WTC11 (cell line): ENCODE results near the gene DCLK1. TPM values are rescaled to one million over a fixed set of nuclear protein-coding genes. Genes with fewer than 3 reads are reported as not detected.

Experiments used
- ATAC-seq: fragments of 200-7000 bp; cut with Tn5 transposase; 2 replicates; pipeline ENCODE4 v1.10.0; 2021; ENCODE audit warnings: mild to moderate bottlenecking, moderate library complexity
- CTCF ChIA-PET: fragments of 300-600 bp; sonication (Branson Sonifier 250); formaldehyde crosslinking; loops from one replicate; lab custom pipeline; 2021; ENCODE audit warnings: antibody characterized with exemption; lab: Charles Lee
- POLR2A ChIA-PET: fragments of 350-600 bp; sonication (Branson Sonifier 250); formaldehyde crosslinking; loops from one replicate; lab custom pipeline; 2021; ENCODE audit warnings: antibody characterized with exemption; lab: Charles Lee
- DNase-seq: peaks from one replicate; pipeline ENCODE4 v3.0.0; 2021; ENCODE audit warnings: low spot score
- H3K27ac Mint-ChIP-seq: 2 replicates; pipeline ENCODE4 v1.8.0; 2021; ENCODE audit warnings: mixed read lengths
- H3K27me3 Mint-ChIP-seq: 2 replicates; pipeline ENCODE4 v1.8.0; 2021; ENCODE audit warnings: low read depth, mild to moderate bottlenecking, moderate library complexity, mixed read lengths
- H3K36me3 Mint-ChIP-seq: 2 replicates; pipeline ENCODE4 v1.8.0; 2021; ENCODE audit warnings: mixed read lengths
- H3K4me1 Mint-ChIP-seq: 2 replicates; pipeline ENCODE4 v1.8.0; 2022; ENCODE audit warnings: mixed read lengths
- H3K4me3 Mint-ChIP-seq: 2 replicates; pipeline ENCODE4 v1.8.0; 2021; ENCODE audit warnings: mild to moderate bottlenecking, moderate library complexity, mixed read lengths
- H3K9me3 Mint-ChIP-seq: 2 replicates; pipeline ENCODE4 v1.8.0; 2021; ENCODE audit warnings: mixed read lengths
- CREB1 ChIP-seq: sonication (generic); formaldehyde crosslinking; IDR thresholded peaks from 2 replicates; pipeline ENCODE4 v1.8.0; 2023; ENCODE audit warnings: mild to moderate bottlenecking, missing genetic modification reagents
- CREM ChIP-seq: sonication (generic); formaldehyde crosslinking; IDR thresholded peaks from 2 replicates; pipeline ENCODE4 v1.8.1; 2022; ENCODE audit warnings: mild to moderate bottlenecking, missing genetic modification reagents, moderate library complexity
- CTCF ChIP-seq: fragments of 200-600 bp; IDR thresholded peaks from 2 replicates; pipeline ENCODE4 v1.8.0; 2022; ENCODE audit warnings: antibody characterized with exemption
- E2F4 ChIP-seq: sonication (generic); formaldehyde crosslinking; IDR thresholded peaks from 2 replicates; pipeline ENCODE4 v1.8.1; 2022; ENCODE audit warnings: low read depth, mild to moderate bottlenecking, moderate library complexity, missing genetic modification reagents, borderline replicate concordance
- ELF4 ChIP-seq: sonication (generic); formaldehyde crosslinking; IDR thresholded peaks from 2 replicates; pipeline ENCODE4 v1.8.1; 2022; ENCODE audit warnings: low read depth, mild to moderate bottlenecking, moderate library complexity, missing genetic modification reagents
- ERG ChIP-seq: fragments of 250-450 bp; sonication (Bioruptor Pico); IDR thresholded peaks from 2 replicates; pipeline ENCODE4 v1.8.0; 2021; ENCODE audit warnings: mild to moderate bottlenecking
- FOXK1 ChIP-seq: sonication (generic); formaldehyde crosslinking; IDR thresholded peaks from 2 replicates; pipeline ENCODE4 v1.8.0; 2022; ENCODE audit warnings: mild to moderate bottlenecking, moderate library complexity, missing genetic modification reagents
- FOXP4 ChIP-seq: sonication (generic); formaldehyde crosslinking; IDR thresholded peaks from 2 replicates; pipeline ENCODE4 v1.8.0; 2022; ENCODE audit warnings: mild to moderate bottlenecking, missing genetic modification reagents
- GTF2I ChIP-seq: fragments of 250-450 bp; sonication (Bioruptor Pico); conservative IDR thresholded peaks from 2 replicates; pipeline ENCODE4 v1.4.0; 2021; ENCODE audit warnings: mild to moderate bottlenecking
- MXD4 ChIP-seq: fragments of 250-450 bp; sonication (Bioruptor Pico); IDR thresholded peaks from 2 replicates; pipeline ENCODE4 v1.8.0; 2021; ENCODE audit warnings: mild to moderate bottlenecking, moderate library complexity, borderline replicate concordance
- RELA ChIP-seq: sonication (generic); formaldehyde crosslinking; IDR thresholded peaks from 2 replicates; pipeline ENCODE4 v1.8.1; 2022; ENCODE audit warnings: missing genetic modification reagents, mild to moderate bottlenecking, borderline replicate concordance
- SP1 ChIP-seq: sonication (generic); formaldehyde crosslinking; conservative IDR thresholded peaks from 2 replicates; pipeline ENCODE4 v1.8.1; 2022; ENCODE audit warnings: missing genetic modification reagents
- ZBTB21 ChIP-seq: sonication (generic); formaldehyde crosslinking; IDR thresholded peaks from 2 replicates; pipeline ENCODE4 v1.8.1; 2023; ENCODE audit warnings: mild to moderate bottlenecking, missing genetic modification reagents, borderline replicate concordance
- ZNF281 ChIP-seq: sonication (generic); formaldehyde crosslinking; IDR thresholded peaks from 2 replicates; pipeline ENCODE4 v1.8.0; 2023; ENCODE audit warnings: mild to moderate bottlenecking, missing genetic modification reagents
- ZNF396 ChIP-seq: fragments of 250-450 bp; sonication (Bioruptor Pico); IDR thresholded peaks from 2 replicates; pipeline ENCODE4 v1.8.0; 2021; ENCODE audit warnings: mild to moderate bottlenecking, moderate library complexity, borderline replicate concordance
- ZNF423 ChIP-seq: fragments of 250-450 bp; sonication (Bioruptor Pico); IDR thresholded peaks from 2 replicates; pipeline ENCODE4 v2.1.2; 2022; ENCODE audit warnings: mild to moderate bottlenecking, moderate library complexity
- ZSCAN18 ChIP-seq: fragments of 250-450 bp; sonication (Bioruptor Pico); IDR thresholded peaks from 2 replicates; pipeline ENCODE4 v2.1.2; 2022; ENCODE audit warnings: mild to moderate bottlenecking, moderate library complexity
- total RNA-seq: library from RNA; stranded (reverse); gene quantifications from 3 replicates; pipeline ENCODE4 v1.2.3, GENCODE V29; 2021

The DCLK1 gene
- total RNA-seq, 1 experiment from 2014 or later, result 18.5 TPM

- TF ChIP-seq SP1 (peak; percentile 29; the same call in 1 of the 2 replicates), E2F4 (CRISPR knock-in tag) (no peak), CREM (CRISPR knock-in tag) (no peak), ELF4 (no peak)
Measured at GRCh38 chr13:35857769-35858168, 273.4 kb downstream of the DCLK1 start (continued).

GRCh38 chr13:35856721-35857364 is 274.3 kb downstream of the DCLK1 start:
- Mint-ChIP-seq H3K4me1 (peaks cover 77% of the 10 kb centered on the region), H3K27me3 (no peaks in the 10 kb centered on the region), H3K9me3 (no peaks in the 10 kb centered on the region), H3K27ac (peak overlapping the region; percentile 97), H3K4me3 (no peak overlapping the region), H3K36me3 (peaks cover 10% of the 10 kb centered on the region)
- ATAC-seq (no peak), DNase-seq (no peak)
- no peak for TF ChIP-seq ERG
- no peak for TF ChIP-seq RELA (CRISPR knock-in tag)
- TF ChIP-seq ZNF281 (CRISPR knock-in tag), result no peak
- TF ChIP-seq GTF2I, result peak; percentile 51; the same call in 1 of the 2 replicates
- no peak for TF ChIP-seq ZSCAN18 (CRISPR knock-in tag)
- TF ChIP-seq FOXK1 (CRISPR knock-in tag), result no peak
- POLR2A ChIA-PET, result no interaction called here
- CTCF ChIA-PET, result interaction anchor here (2.0 to 2.1 kb wide), 2 partner anchors 39 to 97 kb away, joined by 8 read pairs; no protein-coding TSS in a partner anchor

- ATAC-seq, result no peak
- Mint-ChIP-seq H3K27me3 (no peaks in the 10 kb centered on the region), H3K4me3 (peak overlapping the region; percentile 51), H3K36me3 (peaks cover 14% of the 10 kb centered on the region), H3K27ac (peak overlapping the region; percentile 97), H3K4me1 (peaks cover 83% of the 10 kb centered on the region), H3K9me3 (no peaks in the 10 kb centered on the region)
- ChIA-PET CTCF (interaction anchor here (2.0 to 2.1 kb wide), 2 partner anchors 38 to 97 kb away, joined by 8 read pairs; no protein-coding TSS in a partner anchor), POLR2A (no interaction called here)
- no peak for DNase-seq
- no peak for TF ChIP-seq ZNF396
- TF ChIP-seq MXD4 (CRISPR knock-in tag), result 0 out of 2 replicates have a peak, but pooled peaks have one; percentile 24
Measured at GRCh38 chr13:35856084-35856483, 275.1 kb downstream of the DCLK1 start.

GRCh38 chr13:35855531-35856019 is 275.6 kb downstream of the DCLK1 start:
- peaks cover 84% of the 10 kb centered on the region for H3K4me1 Mint-ChIP-seq
- H3K27me3 Mint-ChIP-seq, result no peaks in the 10 kb centered on the region
- ChIA-PET CTCF (interaction anchor here (2.0 kb wide), 1 partner anchor 37 kb away, joined by 8 read pairs; no protein-coding TSS in a partner anchor), POLR2A (no interaction called here)
- H3K4me3 Mint-ChIP-seq, result peak overlapping the region; percentile 51
- H3K27ac Mint-ChIP-seq, result peak overlapping the region; percentile 97
- H3K36me3 Mint-ChIP-seq, result peaks cover 14% of the 10 kb centered on the region
- peak; percentile 68 for DNase-seq
- peak; percentile 85 for ATAC-seq
- H3K9me3 Mint-ChIP-seq, result no peaks in the 10 kb centered on the region
- TF ChIP-seq ZNF423 (CRISPR knock-in tag) (no peak), CREB1 (CRISPR knock-in tag) (no peak), FOXP4 (CRISPR knock-in tag) (peak; percentile 90; the same call in 1 of the 2 replicates), ERG (no peak), CTCF (no peak), ZBTB21 (CRISPR knock-in tag) (0 out of 2 replicates have a peak, but pooled peaks have one; percentile 52)
